MM.1S (cell line): ENCODE data around the gene ADAMTS2.

ENCODE experiments used
- DNase-seq: peaks from one replicate; pipeline ENCODE4 v3.0.0-alpha.2; 2015
- H2AFZ ChIP-seq: fragments of 300-600 bp; sonication (generic); 2 replicates; pipeline ENCODE4 v1.6.0; 2016; ENCODE audit warnings: antibody characterized with exemption, low read length
- H3F3A ChIP-seq: fragments of 300-600 bp; sonication (generic); 2 replicates; pipeline ENCODE4 v1.6.1; 2016; ENCODE audit warnings: mild to moderate bottlenecking, antibody characterized with exemption, low read length, moderate library complexity, mixed read lengths; ENCODE audit not compliant: insufficient read depth
- H3K27ac ChIP-seq: fragments of 300-600 bp; sonication (generic); 2 replicates; pipeline ENCODE4 v1.5.1; 2016; ENCODE audit warnings: mild to moderate bottlenecking, low read length
- H3K27me3 ChIP-seq: fragments of 300-600 bp; sonication (generic); replicated peaks from 2 replicates; pipeline ENCODE4 v1.6.0; 2016; ENCODE audit warnings: low read length; ENCODE audit not compliant: insufficient read depth
- H3K36me3 ChIP-seq: fragments of 300-600 bp; sonication (generic); replicated peaks from 2 replicates; pipeline ENCODE4 v1.6.1; 2016; ENCODE audit warnings: mild to moderate bottlenecking, low read length, mixed read lengths; ENCODE audit not compliant: insufficient read depth
- H3K4me1 ChIP-seq: fragments of 300-600 bp; sonication (generic); 2 replicates; pipeline ENCODE4 v1.6.1; 2016; ENCODE audit warnings: low read length, mixed read lengths
- H3K4me2 ChIP-seq: fragments of 300-600 bp; sonication (generic); 2 replicates; pipeline ENCODE4 v1.6.0; 2016; ENCODE audit warnings: low read depth, low read length
- H3K4me3 ChIP-seq: fragments of 300-600 bp; sonication (generic); 2 replicates; pipeline ENCODE4 v1.5.1; 2016; ENCODE audit warnings: low read length, mixed read lengths
- H3K79me2 ChIP-seq: fragments of 300-600 bp; sonication (generic); 2 replicates; pipeline ENCODE4 v1.6.1; 2016; ENCODE audit warnings: mixed run types, low read length, mixed read lengths
- H3K9ac ChIP-seq: fragments of 300-600 bp; sonication (generic); 2 replicates; pipeline ENCODE4 v1.6.1; 2016; ENCODE audit warnings: low read length, mixed read lengths
- H3K9me2 ChIP-seq: fragments of 300-600 bp; sonication (generic); replicated peaks from 2 replicates; pipeline ENCODE4 v1.6.1; 2016; ENCODE audit warnings: mild to moderate bottlenecking, low read length, mixed read lengths; ENCODE audit not compliant: insufficient read depth
- H3K9me3 ChIP-seq: fragments of 300-600 bp; sonication (generic); replicated peaks from 2 replicates; pipeline ENCODE4 v1.6.1; 2016; ENCODE audit warnings: mild to moderate bottlenecking, low read length, mixed read lengths; ENCODE audit not compliant: insufficient read depth
- H4K20me1 ChIP-seq: fragments of 300-600 bp; sonication (generic); 2 replicates; pipeline ENCODE4 v1.6.1; 2016; ENCODE audit warnings: mild to moderate bottlenecking, low read length, moderate library complexity, mixed read lengths; ENCODE audit not compliant: insufficient read depth
- EZH2 ChIP-seq: fragments of 300-600 bp; sonication (generic); optimal IDR thresholded peaks from 2 replicates; pipeline ENCODE3; 2017; ENCODE audit warnings: low read depth, mild to moderate bottlenecking, antibody characterized with exemption, low read length, mixed read lengths
- EZH2phosphoT487 ChIP-seq: fragments of 300-600 bp; sonication (generic); IDR thresholded peaks from 2 replicates; pipeline ENCODE4 v1.6.1; 2018; ENCODE audit warnings: antibody characterized with exemption, low read length
- TF ChIP-seq, protein P1 (sequence below): fragments of 300-600 bp; sonication (generic); IDR thresholded peaks from 2 replicates; pipeline ENCODE4 v1.5.1; 2016; ENCODE audit warnings: antibody characterized with exemption, low read length, mixed read lengths

The ADAMTS2 gene

DNA sequence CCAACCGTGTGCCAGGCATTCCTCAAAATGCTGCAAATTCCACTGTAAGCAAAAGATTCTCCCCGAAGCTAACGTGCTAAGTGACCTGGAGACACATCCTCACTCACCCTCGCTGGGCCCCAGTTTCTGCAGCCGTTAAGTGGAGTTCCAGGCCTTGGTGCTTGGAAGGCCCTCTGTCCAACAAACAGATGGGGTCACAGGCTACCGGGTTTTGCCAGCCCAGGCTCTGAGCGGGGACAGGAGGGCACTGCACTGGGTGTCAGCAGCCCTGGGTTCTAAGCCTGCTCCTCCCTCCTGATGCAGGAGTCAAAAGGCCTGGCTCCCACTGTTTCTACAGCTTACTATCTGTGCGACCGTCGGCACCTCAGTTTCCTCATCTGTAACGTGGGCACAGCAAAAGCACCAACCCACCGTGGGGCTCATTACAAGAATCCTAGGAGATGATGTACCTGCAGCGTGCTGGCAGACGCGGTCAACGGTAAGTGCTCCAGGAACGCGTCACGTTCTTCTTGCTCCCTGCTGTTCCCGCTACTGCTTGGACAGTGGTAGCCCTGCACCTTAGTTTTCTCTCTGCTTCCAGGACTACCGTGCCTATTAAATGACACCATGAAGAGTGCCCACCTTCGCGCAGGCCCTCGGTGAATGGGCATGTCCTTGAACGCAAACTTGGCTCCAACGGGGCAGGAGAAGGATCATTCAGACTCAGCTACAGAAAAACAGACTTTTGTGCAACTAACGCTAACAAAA lies 84.8 kb downstream of the ADAMTS2 start:
- TF ChIP-seq EZH2phosphoT487 (no peak), EZH2 (no peak)
- TF ChIP-seq, protein P1, sequence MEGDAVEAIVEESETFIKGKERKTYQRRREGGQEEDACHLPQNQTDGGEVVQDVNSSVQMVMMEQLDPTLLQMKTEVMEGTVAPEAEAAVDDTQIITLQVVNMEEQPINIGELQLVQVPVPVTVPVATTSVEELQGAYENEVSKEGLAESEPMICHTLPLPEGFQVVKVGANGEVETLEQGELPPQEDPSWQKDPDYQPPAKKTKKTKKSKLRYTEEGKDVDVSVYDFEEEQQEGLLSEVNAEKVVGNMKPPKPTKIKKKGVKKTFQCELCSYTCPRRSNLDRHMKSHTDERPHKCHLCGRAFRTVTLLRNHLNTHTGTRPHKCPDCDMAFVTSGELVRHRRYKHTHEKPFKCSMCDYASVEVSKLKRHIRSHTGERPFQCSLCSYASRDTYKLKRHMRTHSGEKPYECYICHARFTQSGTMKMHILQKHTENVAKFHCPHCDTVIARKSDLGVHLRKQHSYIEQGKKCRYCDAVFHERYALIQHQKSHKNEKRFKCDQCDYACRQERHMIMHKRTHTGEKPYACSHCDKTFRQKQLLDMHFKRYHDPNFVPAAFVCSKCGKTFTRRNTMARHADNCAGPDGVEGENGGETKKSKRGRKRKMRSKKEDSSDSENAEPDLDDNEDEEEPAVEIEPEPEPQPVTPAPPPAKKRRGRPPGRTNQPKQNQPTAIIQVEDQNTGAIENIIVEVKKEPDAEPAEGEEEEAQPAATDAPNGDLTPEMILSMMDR = no peak
- no peak overlapping the region for H3K27ac ChIP-seq
- H3K4me3 ChIP-seq = no peak overlapping the region
- H3K4me2 ChIP-seq = no peak overlapping the region
- H3K4me1 ChIP-seq = no peaks in the 10 kb centered on the region
- DNase-seq = no peak
- H3K9me2 ChIP-seq = no peaks in the 10 kb centered on the region
- H3K9me3 ChIP-seq = no peaks in the 10 kb centered on the region
- no peak overlapping the region for H2AFZ ChIP-seq
- no peak overlapping the region for H3K9ac ChIP-seq
- no peaks in the 10 kb centered on the region for H3K79me2 ChIP-seq
- H4K20me1 ChIP-seq = no peaks in the 10 kb centered on the region
- H3K27me3 ChIP-seq = no peaks in the 10 kb centered on the region; the same call in 1 of the 2 replicates
- H3F3A ChIP-seq = no peaks in the 10 kb centered on the region
- no peaks in the 10 kb centered on the region for H3K36me3 ChIP-seq

DNA sequence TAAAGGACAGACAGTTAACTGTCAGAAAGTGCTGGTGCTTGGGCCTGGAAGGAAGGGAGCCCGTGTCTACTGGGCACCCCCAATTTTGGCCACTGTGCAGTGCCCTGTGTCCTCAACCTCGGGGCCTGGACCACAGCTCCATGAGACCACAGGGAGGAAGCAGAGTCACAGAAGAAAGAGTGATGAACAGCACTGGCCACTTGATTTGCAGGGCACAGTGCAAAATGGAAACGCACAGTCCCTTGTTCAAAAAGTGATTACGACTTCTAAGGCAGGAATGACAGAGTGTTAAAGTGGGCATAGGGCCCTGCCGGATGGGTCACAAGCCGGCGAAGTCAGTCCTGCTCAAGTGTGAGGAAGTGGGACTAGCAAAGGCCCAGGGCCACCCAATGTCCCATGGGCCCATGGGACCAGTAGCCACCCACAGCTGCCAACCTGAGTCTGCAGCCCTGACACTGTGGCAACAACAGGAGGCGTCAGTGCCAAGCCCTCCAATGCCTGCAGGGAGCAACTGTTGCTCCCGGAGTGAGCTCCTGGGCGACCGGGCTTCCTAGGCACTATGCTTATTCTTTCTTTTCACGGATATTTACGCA lies 85.4 kb downstream of the ADAMTS2 start:
- Histone ChIP-seq H3K4me1 (no peaks in the 10 kb centered on the region), H3K9me3 (no peaks in the 10 kb centered on the region), H4K20me1 (no peaks in the 10 kb centered on the region), H3K36me3 (no peaks in the 10 kb centered on the region), H3F3A (no peaks in the 10 kb centered on the region), H3K27me3 (no peaks in the 10 kb centered on the region; the same call in 1 of the 2 replicates), H3K27ac (no peak overlapping the region), H3K9me2 (no peaks in the 10 kb centered on the region), H3K79me2 (no peaks in the 10 kb centered on the region), H2AFZ (no peak overlapping the region), H3K4me3 (no peak overlapping the region), H3K9ac (no peak overlapping the region), H3K4me2 (no peak overlapping the region)
- no peak for TF ChIP-seq EZH2phosphoT487
- no peak for TF ChIP-seq EZH2
- TF ChIP-seq, protein P1 = no peak
- no peak for DNase-seq

DNA sequence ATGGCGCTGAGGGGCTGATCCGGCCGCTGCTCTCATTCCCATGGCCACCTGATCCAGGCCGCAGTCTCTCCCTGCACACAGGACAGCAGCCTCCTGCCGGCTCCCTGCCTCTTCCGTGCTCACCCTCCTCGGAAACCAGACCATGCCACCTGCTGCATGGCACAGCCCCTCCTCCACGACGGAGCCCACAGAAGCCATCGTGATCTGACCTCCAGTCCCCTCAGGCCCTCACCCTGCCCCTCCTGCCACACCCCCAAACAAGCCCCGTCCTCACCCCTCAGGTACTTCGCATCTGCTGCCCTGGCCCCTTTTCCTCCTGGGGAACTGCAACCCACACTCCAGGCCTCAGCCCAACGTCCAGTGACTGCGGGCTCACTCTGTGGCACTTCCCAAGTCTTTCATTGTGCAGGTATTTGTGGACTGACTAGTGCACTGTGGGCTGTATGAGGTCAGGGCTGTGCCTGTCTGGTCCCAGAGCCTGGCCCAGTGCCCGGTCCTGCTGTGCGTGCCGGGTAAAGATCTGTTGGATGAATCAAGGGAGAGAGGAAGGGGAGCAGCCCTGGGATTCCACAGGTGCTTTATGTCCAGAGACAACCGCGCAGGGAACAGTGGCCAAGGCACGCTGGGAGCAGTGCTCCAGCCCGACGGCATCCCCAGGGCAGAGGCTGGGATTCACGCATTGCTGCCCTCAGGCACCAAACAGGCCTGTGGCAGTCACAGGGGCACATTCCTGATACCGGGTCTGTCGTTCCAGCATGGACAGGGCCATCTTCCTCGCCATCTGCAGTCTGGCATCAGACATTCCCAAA lies 86.1 kb downstream of the ADAMTS2 start:
- Histone ChIP-seq H3K9me2 (no peaks in the 10 kb centered on the region), H3K9ac (no peak overlapping the region), H4K20me1 (no peaks in the 10 kb centered on the region), H2AFZ (no peak overlapping the region), H3K36me3 (no peaks in the 10 kb centered on the region), H3K4me1 (no peaks in the 10 kb centered on the region), H3K9me3 (no peaks in the 10 kb centered on the region), H3K79me2 (no peaks in the 10 kb centered on the region), H3F3A (no peaks in the 10 kb centered on the region), H3K27ac (no peak overlapping the region), H3K4me2 (no peak overlapping the region), H3K27me3 (no peaks in the 10 kb centered on the region; the same call in 1 of the 2 replicates), H3K4me3 (no peak overlapping the region)
- TF ChIP-seq, protein P1 = no peak
- no peak for TF ChIP-seq EZH2
- no peak for TF ChIP-seq EZH2phosphoT487
- no peak for DNase-seq
